Measurements from ENCODE around the gene CD4.
A peak's percentile ranks its signal among the peaks of the same experiment; 100 is the strongest.
"Not testable (repeated sequence)": the region's sequence is repeated elsewhere in the genome, so short reads cannot be mapped to it uniquely, and the experiment has no call there.

The CD4 gene

DNA sequence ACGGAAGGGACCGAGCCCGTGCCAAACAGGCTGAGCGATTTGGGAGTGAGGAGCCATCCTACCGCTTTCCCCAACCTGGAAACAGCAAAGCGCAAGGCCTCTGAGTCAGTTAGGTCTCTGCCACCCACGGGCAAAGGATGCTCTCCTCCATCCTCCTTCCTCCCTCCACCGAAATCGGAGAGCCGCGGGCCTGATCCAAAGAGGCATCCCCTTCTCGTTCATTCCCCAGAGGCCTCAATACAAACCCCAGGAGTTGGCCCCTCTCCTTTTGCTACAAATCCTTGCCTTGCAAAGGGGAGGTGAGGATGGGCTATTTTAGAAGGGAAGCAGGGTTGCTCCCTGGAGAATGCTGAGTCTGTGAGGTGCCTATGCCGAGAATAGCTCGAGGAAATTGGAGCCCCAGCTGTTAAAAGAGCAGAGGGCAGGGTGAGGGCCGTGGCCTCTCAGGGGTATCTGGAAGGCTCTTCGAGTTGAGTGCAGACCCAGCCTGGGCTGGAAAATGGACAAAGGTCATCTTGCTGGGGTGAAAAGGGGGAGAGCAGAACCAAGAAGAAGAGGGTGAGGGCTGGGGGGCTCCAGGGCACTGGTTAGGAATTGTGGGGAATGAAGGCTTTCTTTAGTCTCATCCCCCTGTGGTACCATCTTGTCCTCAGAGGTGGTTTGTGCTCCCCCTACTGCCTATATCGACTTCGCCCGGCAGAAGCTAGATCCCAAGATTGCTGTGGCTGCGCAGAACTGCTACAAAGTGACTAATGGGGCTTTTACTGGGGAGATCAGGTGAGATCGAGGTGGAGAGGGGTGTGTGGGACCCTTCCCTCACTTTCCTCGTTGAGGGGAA is 79.1 kb downstream of the CD4 start:
- peak; percentile 30 for DNase-seq (ENCODE audit: low spot score)

DNA sequence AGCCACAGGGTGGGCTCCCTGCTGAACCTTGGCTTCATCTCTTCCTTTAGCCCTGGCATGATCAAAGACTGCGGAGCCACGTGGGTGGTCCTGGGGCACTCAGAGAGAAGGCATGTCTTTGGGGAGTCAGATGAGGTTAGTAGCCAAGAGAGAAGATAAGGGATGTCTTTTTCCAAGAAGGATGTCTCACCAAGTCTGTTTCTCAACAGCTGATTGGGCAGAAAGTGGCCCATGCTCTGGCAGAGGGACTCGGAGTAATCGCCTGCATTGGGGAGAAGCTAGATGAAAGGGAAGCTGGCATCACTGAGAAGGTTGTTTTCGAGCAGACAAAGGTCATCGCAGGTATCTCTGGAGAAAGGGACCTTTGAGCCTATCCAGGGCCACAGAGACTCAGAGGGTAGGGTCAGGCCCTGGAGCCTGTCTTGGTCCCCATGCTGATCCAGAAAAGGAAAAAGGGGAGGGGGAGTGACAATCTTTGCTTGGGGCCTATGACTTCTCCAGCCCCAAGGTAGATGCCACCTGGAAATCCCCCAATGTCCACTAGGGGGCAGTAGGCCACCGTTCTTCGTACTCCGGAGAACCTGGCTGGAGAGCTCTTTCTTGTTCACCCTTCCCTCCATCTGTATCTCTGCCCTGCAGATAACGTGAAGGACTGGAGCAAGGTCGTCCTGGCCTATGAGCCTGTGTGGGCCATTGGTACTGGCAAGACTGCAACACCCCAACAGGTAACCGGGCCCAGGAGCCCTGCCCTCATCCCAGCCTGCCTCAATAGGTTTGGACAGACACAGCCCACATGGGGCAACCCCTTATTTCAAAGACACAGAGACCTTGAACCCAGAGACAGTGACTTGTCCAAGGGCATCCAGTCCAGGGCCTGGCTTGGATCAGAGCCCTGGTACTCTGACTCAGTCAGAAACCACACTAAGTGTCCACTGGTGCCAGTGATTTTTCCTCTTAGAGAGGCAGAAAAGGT is 80.0 kb downstream of the CD4 start:
- peak; percentile 53 for DNase-seq (ENCODE audit: low spot score)

DNA sequence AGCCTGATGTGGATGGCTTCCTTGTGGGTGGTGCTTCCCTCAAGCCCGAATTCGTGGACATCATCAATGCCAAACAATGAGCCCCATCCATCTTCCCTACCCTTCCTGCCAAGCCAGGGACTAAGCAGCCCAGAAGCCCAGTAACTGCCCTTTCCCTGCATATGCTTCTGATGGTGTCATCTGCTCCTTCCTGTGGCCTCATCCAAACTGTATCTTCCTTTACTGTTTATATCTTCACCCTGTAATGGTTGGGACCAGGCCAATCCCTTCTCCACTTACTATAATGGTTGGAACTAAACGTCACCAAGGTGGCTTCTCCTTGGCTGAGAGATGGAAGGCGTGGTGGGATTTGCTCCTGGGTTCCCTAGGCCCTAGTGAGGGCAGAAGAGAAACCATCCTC is 81.0 kb downstream of the CD4 start:
- not testable (repeated sequence) for DNase-seq (ENCODE audit: low spot score)
